Measurements from ENCODE around the gene DLG2. TPM values are rescaled to one million over a fixed set of nuclear protein-coding genes. Genes with fewer than 3 reads are reported as not detected.

DLG2 gene
- total RNA-seq, 3 donors from 2014 or later (not counting 1 experiment from before 2014, with no cell fraction given): 1.7 to 2.9 (median 2.2) TPM

GRCh38 chr11:83908298-83908856 is 1718.8 kb downstream of the DLG2 start:
- H3K27ac Mint-ChIP-seq: no peak overlapping the region
- H3K36me3 ChIP-seq (ENCODE audit: control insufficient read depth, insufficient read depth, low read length): no peaks in the 10 kb centered on the region
- no peaks in the 10 kb centered on the region for H3K9me3 ChIP-seq (ENCODE audit: control insufficient read depth, insufficient read depth, low read length)
- no peak overlapping the region for H3K4me3 Mint-ChIP-seq
- H3K27me3 ChIP-seq (ENCODE audit: control insufficient read depth, insufficient read depth, low read length): no peaks in the 10 kb centered on the region
- no peak for DNase-seq
- H3K36me3 Mint-ChIP-seq: no peaks in the 10 kb centered on the region
- WGBS (ENCODE audit: insufficient coverage): 76% methylated on average over 7 of the region's 7 CpGs
- intact Hi-C loops (cut with micrococcal nuclease): no loop called here
- ATAC-seq: no peak
- H3K4me1 Mint-ChIP-seq: no peaks in the 10 kb centered on the region
- no peak for TF ChIP-seq CTCF (IDR thresholded peaks at IDR 0.05)
- no peak overlapping the region for H3K4me3 ChIP-seq (ENCODE audit: low read length)
- H3K9me3 Mint-ChIP-seq: peaks cover 7 to 10% of the 10 kb centered on the region in 2 donors
- no peaks in the 10 kb centered on the region for H3K27me3 Mint-ChIP-seq (ENCODE audit: low read depth in 2 of 2)
- no peaks in the 10 kb centered on the region for H3K4me1 ChIP-seq (ENCODE audit: control insufficient read depth, insufficient read depth, low read length)
- no peak overlapping the region for H3K27ac ChIP-seq (ENCODE audit: low read length)

GRCh38 chr11:83895516-83895915 is 1731.6 kb downstream of the DLG2 start:
- H3K27ac ChIP-seq (ENCODE audit: low read length): no peak overlapping the region
- Mint-ChIP-seq H3K36me3 (no peaks in the 10 kb centered on the region), H3K4me1 (no peaks in the 10 kb centered on the region), H3K9me3 (peaks cover 17 to 20% of the 10 kb centered on the region in 2 donors), H3K4me3 (no peak overlapping the region), H3K27me3 (ENCODE audit: low read depth in 2 of 2) (no peaks in the 10 kb centered on the region), H3K27ac (no peak overlapping the region)
- no peaks in the 10 kb centered on the region for H3K27me3 ChIP-seq (ENCODE audit: control insufficient read depth, insufficient read depth, low read length)
- intact Hi-C loops (cut with micrococcal nuclease): no loop called here
- H3K9me3 ChIP-seq (ENCODE audit: control insufficient read depth, insufficient read depth, low read length): peaks cover 3% of the 10 kb centered on the region
- no peak overlapping the region for H3K4me3 ChIP-seq (ENCODE audit: low read length)
- DNase-seq (no peak), ATAC-seq (no peak)
- H3K4me1 ChIP-seq (ENCODE audit: control insufficient read depth, insufficient read depth, low read length): no peaks in the 10 kb centered on the region
- TF ChIP-seq CTCF (IDR thresholded peaks at IDR 0.05): no peak
- no peaks in the 10 kb centered on the region for H3K36me3 ChIP-seq (ENCODE audit: control insufficient read depth, insufficient read depth, low read length)

GRCh38 chr11:83881428-83881827 is 1745.7 kb downstream of the DLG2 start:
- Mint-ChIP-seq H3K36me3 (no peaks in the 10 kb centered on the region), H3K27me3 (ENCODE audit: low read depth in 2 of 2) (no peaks in the 10 kb centered on the region), H3K4me1 (no peaks in the 10 kb centered on the region), H3K4me3 (no peak overlapping the region), H3K27ac (no peak overlapping the region), H3K9me3 (peaks cover 3 to 7% of the 10 kb centered on the region in 2 donors)
- ATAC-seq (no peak), DNase-seq (no peak)
- WGBS (ENCODE audit: insufficient coverage): 100% methylated on average over 1 of the region's 1 CpG
- no peak overlapping the region for H3K4me3 ChIP-seq (ENCODE audit: low read length)
- intact Hi-C loops (cut with micrococcal nuclease): no loop called here
- no peak overlapping the region for H3K27ac ChIP-seq (ENCODE audit: low read length)
- no peaks in the 10 kb centered on the region for H3K9me3 ChIP-seq (ENCODE audit: control insufficient read depth, insufficient read depth, low read length)
- H3K4me1 ChIP-seq (ENCODE audit: control insufficient read depth, insufficient read depth, low read length): no peaks in the 10 kb centered on the region
- H3K27me3 ChIP-seq (ENCODE audit: control insufficient read depth, insufficient read depth, low read length): no peaks in the 10 kb centered on the region
- H3K36me3 ChIP-seq (ENCODE audit: control insufficient read depth, insufficient read depth, low read length): no peaks in the 10 kb centered on the region
- TF ChIP-seq CTCF (IDR thresholded peaks at IDR 0.05): no peak

GRCh38 chr11:83871054-83871453 is 1756.1 kb downstream of the DLG2 start:
- H3K9me3 ChIP-seq (ENCODE audit: control insufficient read depth, insufficient read depth, low read length): no peaks in the 10 kb centered on the region
- Mint-ChIP-seq H3K36me3 (no peaks in the 10 kb centered on the region), H3K27ac (no peak overlapping the region), H3K9me3 (peaks cover 3% of the 10 kb centered on the region in 2 donors), H3K27me3 (ENCODE audit: low read depth in 2 of 2) (no peaks in the 10 kb centered on the region), H3K4me3 (no peak overlapping the region), H3K4me1 (no peaks in the 10 kb centered on the region)
- TF ChIP-seq CTCF (IDR thresholded peaks at IDR 0.05): no peak
- DNase-seq (no peak), ATAC-seq (no peak)
- no peaks in the 10 kb centered on the region for H3K4me1 ChIP-seq (ENCODE audit: control insufficient read depth, insufficient read depth, low read length)
- H3K27ac ChIP-seq (ENCODE audit: low read length): no peak overlapping the region
- no peak overlapping the region for H3K4me3 ChIP-seq (ENCODE audit: low read length)
- intact Hi-C loops (cut with micrococcal nuclease): no loop called here
- no peaks in the 10 kb centered on the region for H3K36me3 ChIP-seq (ENCODE audit: control insufficient read depth, insufficient read depth, low read length)
- H3K27me3 ChIP-seq (ENCODE audit: control insufficient read depth, insufficient read depth, low read length): no peaks in the 10 kb centered on the region
